ENCODE results near the gene USP34.

Gene USP34

DNA sequence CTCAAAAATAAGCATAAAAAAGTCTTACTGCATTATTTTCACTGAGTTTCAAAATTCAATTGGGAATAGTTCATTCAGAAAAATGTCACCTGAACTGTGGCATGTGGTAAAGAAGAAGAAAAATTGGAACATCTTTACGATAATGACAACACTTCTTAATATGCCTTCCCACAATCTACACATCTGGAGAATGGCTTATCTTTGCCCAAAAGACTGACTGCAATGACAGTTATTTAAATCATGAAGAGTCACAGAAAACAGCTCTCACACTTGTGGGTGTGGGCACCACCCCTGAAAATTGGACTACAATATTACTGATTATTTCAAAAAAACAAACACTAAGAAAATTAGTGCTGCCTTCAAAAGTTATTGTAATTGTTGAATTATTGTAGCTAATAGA is 152.3 kb downstream of the USP34 start:
- no peak for DNase-seq (ENCODE audit: low read depth)

DNA sequence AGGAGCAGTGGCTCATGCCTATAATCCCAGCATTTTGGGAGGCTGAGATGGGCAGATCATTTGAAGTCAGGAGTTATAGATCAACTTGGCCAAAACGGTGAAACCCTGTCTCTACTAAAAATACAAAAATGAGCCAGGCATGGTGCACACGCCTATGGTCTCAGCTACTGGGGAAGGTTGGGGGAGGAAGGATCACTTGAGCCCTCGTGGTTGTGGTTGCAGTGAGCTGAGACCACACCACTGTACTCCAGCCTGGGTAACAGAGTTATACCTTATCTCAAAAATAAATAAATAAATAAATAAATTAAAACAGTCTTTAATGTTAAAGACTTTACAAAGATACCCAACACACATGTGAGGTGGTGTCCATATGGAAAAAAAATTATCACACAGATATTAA is 174.9 kb downstream of the USP34 start:
- no peak for DNase-seq (ENCODE audit: low read depth)

DNA sequence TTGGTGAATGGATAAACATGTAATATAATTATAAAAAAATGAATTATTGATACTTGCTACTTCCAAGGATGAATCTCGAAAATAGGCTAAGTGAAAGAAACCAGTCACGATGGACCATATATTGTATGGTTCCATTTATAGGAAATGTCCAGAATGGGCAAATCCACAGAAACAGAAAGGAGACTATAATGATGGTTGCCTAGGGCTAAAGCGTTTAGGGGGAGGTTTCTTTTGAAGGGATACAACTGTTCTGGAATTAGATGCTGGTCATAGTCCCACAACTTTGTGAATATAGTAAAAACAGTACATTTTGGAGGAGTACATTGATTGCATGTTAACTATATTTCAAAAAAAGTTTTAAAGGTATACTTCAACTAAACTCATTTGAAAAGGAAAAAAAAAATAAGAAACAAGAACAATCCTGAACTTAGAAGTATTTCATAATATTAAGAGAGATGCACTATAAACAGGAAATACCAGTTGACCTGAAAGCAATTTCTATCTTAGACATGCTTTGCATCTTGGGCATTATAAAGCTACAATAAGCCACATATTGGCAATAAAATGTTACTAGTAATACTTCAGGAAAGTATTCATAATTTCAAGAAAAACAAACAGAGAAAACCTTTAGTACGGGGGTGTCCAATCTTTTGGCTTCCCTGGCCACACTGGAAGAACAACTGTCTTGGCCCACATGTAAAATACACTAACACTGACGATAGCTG is 178.9 kb downstream of the USP34 start:
- no peak for DNase-seq (ENCODE audit: low read depth)

DNA sequence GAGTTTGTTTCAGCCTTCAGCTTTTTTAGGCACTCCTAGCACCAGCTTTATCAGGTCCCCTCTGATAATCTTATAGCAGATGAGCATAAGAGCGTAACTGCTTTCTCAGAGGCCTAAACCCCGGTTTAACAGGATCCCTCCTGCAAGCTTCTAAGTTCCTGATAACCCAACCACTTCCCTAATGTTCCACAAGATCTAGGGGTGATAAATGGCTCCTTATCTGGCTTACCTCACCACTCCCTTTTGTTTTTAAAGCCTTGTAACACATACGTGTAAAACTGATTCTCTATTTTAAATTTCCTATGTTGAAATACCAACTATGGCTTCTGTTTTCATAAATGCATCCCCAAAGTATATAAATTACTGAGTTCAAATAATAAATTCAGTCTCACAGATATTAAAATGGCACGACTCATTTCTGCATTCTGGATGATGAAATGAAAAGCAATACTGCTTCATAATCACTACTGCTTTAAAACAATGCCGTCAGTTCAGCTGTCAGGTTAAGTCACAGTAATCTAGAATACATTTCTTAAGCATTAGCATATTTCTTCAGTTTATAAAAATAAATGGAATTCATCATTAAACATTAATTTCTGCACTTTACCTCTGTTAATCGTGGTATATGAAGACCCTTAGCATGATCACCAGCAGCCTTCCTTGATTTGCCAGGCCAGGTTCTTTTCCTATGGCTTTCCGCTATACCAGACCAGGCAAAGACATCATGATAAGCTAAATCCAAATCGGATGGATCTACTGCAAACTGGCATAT is 182.6 kb downstream of the USP34 start:
- DNase-seq (ENCODE audit: low read depth), result no peak

DNA sequence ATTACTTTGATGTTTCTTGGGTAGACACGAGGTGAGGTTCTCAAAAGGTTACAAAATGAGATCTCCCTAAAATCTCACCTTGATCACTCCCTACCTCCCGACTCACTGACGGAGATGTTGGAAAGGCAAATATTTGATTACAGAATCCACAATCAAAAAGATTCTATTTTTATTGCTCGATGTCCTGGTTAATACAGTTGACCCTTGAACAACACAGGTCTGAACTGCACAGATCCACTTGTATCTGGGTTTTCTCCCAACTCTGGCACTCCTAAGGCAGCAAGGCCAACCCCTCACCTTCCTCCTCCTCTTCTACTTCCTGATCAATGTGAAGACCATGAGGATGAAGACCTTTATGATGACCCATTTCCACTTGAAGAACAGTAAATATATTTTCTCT is 183.6 kb downstream of the USP34 start:
- no peak for DNase-seq (ENCODE audit: low read depth)

DNA sequence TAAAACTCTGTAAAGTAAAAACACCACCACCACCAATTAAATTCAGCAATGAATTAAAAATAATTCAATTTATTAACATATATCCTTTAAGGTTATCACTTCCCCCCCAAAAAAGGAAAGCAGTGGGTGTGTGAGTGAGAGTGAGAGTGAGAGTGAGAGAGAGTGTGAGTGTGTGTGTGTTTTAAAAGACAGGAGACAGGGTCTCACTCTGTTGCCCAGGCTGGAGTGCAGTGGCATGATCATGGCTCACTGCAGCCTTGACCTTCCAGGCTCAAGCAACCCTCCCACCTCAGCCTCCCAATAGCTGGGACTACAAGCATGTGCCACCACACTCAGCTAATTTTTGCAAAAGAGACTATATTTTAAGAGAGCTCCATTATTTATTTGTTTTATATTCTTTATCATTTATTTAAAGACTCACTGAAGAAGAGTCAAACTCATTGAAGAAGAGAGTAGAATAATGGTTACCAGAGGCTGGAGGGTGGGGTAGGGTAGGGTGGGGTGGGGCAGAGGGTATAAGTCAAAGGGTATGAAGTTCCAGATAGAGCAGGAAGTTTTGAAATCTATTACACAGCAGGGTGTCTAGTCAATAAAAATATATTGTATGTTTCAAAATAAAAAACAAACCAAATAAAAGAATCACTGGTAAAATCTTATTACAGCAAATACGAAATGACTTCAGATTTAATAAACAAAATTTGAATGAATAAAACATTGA is 187.3 kb downstream of the USP34 start:
- no peak for DNase-seq (ENCODE audit: low read depth)

DNA sequence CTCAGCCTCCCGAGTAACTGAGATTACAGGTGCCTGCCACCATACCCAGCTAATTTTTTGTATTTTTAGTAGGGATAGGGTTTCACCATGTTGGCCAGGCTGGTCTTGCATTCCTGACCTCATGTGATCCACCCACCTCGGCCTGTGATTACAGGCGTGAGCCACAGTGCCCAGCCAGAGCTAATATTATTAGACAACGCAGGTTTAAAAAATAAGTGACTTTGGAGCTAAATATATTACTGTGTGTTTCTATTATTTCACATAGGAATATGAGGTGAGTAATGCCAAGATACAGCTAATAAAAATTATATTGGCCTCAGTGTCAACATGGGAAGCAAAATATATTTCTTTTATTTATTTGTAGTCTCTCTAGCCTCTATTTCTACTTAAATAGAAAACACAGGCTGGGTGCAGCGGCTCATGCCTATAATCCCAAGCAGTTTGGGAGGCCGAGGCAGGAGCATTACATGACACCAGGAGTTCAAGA is 188.7 kb downstream of the USP34 start:
- no peak for DNase-seq (ENCODE audit: low read depth)

DNA sequence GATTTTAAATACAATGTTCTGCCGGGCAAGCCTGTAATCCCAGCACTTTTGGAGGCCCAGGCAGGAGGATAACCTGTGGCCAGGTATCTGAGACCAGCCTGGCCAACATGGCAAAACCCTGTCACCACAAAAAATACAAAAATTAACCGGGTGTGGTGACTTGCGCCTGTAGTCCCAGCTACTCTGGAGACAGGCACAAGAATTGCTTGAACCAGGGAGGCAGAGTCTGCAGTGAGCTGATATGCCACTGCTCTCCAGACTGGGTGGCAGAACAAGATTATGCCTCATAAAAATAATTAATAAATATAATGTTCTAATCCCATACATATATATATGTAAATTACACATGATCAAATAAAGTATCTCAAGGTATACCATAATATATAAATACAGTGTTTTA is 189.6 kb downstream of the USP34 start:
- DNase-seq (ENCODE audit: low read depth), result no peak

DNA sequence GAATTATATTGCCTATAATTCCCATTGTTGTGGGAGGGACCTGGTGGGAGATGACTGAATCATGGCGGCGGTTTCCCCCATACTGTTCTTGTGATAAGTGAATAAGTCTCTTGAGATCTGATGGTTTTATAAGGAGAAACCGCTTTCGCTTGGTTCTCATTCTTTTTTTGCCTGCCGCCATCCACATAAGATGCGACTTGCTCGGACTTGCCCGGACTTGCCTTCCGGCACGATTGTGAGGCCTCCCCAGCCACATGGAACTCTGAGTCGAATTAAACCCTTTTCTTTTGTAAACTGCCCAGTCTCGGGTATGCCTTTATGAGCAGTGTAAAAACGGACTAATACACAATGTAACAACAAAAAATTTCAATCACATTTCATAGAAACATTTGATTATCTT is 193.1 kb downstream of the USP34 start:
- DNase-seq (ENCODE audit: low read depth), result no peak

DNA sequence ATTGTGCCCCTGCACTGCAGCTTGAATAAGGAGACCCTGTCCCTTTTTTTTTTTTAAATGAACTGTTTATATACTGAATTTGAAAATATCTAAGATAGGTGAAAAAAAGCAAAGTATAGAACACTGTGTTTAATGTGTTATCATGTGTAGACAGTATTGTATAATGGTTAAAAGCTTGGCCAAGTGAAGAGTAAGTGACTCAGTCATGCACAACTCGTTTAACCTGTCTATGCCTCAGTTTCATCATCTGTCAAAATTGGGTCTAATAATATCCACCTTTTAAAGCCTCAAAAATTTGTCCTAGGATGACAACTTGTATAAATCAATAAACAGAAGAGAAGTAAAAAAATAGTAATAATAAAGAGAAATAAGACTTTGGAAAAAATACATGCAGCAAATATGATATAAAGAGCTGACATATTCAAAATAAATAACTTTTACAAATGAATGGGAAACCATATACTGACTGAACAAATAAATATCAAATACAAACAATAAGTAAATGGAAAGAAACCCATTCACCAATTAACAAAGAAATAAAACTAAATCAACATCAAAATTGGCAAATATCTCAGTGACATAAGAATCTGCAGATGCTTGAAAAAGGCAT is 195.2 kb downstream of the USP34 start:
- DNase-seq (ENCODE audit: low read depth), result no peak

DNA sequence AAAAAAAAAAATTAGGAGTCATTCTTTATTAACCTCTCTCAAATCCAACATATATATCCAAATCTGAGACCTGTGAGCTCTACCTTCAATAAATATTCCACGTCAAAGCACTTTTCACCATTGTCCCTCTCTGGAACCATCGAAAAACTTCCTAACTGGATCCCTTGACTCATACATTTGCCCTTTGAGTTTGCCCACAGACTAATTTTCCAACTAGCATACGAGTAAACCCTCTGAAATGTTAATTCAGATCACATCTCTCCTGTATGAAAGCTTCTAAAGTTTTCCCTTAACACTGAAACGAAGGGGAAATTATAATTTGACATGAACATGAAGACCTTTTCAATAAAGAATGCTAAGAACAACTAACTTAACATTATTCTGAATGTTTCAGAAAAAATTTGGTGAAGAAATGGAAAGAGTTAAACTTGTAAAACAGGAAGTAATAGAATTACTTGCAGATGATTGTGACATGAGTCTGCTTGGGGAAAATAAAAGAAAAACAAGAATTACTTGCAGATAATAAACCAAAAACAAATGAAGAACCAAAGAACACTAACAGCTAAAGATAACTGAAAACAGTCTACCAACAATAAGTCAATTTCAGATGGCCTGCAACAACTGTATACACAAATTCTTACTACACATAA is 198.3 kb downstream of the USP34 start:
- DNase-seq (ENCODE audit: low read depth), result no peak

DNA sequence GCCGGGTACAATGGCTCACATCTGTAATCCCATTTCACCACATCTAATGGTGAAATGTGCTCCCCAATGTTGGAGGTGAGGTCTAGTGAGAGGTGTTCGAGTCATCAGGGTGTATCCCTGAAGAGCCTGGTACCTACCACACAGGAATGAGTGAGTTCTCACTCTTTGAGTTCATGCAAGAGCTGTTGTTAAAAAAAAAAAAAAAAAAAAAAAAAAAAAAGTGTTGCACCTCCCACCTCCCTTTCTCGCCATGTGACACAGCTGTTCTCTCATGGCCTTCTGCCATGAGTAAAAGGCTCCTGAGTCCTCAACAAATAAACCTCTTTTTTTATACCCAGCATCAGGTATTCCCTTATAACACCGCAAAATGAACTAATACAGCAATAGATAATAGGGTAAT is 202.6 kb downstream of the USP34 start:
- DNase-seq (ENCODE audit: low read depth), result no peak

DNA sequence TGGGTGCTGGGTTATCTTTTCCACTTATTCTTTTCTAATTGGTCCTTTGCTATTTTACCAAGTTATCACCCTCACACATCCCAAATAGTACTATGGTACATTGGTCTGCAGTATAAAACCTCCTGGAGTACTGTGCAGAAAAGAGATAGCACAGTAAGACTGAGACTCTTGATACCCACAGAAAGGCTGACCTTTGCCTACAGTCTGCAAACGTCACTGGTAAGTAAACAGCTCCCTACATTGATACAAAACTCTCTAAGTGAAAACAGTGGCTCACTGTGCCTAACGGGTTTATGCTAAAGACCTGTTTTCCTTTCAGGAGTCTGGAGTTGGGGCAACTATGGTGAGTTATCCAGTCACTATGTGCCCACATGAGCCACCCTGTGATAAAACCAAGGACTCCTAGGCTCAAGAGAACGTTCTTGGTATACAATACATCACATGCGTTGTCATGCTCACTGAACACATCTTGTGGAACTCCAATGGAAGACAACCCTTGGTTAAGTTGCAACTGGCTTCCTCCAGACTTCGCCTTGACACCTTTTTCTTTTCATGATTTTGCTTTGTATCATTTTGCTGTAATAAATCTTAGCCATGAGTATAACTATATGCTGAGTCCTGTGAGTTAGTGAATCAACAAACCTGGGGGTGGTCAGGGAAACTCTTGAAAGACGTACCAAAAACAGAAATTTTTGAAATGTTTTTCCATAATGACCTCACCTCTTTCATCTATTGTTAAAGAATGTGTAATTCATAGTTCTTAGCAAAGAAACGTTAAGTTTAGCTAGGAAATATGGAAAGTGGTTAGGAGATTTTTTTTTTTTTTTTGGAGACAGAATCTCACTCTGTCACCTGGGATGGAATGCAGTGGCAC is 204.0 kb downstream of the USP34 start:
- DNase-seq (ENCODE audit: low read depth), result no peak

DNA sequence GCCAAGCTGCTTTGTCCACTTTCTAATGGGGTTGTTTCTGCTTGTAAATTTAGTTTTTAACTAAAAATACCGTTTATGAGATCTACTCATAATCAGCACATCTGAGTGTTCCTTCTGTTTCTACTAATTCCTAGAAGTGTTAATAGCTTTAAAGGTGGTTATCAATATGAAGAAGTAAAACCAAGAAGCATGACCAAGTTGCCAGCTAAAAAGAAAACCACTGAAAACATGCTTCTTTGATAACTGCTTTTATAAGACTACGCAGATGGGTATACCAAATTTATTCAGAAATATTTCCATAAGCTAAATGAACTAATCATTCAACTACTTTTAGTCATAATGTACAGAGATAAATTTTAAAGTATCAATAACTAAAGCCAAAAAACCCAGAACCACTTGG is 207.1 kb downstream of the USP34 start:
- DNase-seq (ENCODE audit: low read depth), result no peak

DNA sequence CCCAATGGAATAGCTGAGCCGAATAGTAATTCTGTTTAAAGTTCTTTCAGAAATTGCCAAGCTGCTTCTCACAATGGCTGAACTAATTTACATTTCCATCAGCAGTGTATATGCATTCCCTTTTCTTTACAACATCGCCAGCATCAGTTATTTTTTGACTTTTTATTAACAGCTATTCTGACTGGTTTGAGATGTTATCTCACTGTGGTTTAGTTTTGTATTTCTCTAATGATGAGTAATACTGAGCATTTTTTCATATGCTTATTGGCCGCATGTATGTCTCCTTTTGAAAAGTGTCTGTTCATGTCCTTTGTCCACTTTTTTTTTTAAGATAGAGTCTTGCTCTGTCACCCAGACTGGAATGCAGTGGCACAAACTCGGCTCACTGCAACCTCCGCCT is 208.2 kb downstream of the USP34 start:
- no peak for DNase-seq (ENCODE audit: low read depth)

DNA sequence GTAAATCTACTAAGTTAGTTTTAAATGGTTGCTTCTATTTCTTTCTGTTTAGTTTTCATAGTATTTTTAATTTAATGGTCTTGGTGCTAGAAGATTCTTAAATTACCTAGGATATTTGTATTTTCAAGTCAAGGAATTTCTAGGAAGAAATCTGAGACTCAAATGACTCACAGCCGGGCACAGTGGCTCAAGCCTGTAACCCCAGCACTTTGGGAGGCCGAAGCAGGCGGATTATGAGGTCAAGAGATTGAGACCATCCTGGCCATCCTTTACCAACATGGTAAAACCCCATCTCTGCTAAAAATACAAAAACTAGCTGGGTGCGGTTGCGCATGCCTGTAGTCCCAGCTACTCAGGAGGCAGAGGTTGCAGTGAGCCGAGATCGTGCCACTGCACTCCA is 213.4 kb downstream of the USP34 start:
- DNase-seq (ENCODE audit: low read depth), result no peak

DNA sequence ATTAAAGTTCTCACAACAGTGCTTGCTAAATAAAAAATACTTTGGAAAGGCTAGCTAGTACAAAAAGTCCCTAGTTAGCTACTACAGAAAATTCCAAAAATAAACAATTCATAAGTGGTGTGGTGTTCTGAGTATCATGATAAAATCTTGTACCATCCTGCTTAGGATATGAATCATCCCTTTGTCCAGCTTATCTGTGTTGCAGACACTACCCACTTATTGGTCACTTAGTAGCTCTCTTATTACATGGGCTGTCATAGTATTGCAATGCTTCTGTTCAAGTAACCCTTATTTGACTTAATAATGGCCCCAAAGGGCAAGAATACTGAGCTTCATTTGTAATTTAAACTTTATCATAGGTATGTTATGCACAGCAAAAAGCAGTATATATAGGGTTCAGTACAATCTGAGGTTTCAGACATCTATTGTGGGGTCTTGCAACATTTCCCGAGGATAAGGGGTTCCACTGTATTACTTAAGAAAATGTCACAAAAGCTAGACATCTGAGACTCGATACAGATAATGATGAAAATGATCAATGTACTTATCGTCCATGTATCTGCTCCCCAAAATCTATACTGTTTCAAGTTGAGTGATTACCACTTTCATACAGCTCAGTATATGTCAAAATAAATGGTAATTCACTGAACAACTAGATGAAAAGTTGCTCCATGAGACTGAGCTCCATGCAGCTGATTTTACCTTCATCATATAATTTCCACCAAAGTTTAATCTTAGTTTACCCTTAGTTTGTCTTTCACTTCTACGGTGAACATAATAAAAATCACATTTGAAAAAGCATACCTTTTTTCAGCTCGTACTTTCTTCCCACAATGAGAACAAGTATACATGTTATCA is 215.1 kb downstream of the USP34 start:
- no peak for DNase-seq (ENCODE audit: low read depth)

DNA sequence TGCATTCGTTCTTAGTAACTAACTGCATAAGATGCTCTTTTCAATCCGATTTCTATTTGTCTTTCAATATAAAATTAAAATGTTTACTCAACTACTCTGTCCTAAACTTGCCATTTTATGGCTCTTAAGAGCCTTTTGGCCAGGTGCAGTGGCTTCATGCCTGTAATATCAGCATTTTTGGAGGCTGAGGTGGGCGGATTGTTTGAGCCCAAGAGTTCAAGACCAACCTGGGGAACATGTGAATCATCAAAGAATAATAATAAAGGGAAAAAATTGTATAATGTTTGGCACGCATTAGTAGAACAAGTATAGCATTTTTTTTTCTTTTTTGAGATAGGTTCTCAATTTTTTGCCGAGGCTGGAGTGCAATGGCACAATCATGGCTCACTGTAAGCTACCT is 216.4 kb downstream of the USP34 start:
- no peak for DNase-seq (ENCODE audit: low read depth)

DNA sequence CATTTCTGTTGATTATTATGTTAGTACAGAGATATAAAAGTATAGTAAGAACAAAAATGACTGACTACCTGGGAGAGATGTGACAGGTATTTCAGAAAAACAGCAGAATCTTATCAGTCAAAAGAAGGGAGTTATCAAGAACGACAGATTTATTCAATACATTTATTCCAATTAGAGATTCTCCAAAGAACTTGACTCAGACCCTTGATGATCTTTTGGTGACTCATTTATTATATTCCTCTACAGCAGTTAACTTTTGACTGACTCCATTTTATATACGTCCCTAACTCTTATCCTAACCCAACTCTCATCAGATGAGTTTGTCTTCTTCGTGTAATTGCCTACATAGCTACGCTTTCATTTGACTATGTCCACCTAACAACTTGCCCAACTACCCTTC is 217.8 kb downstream of the USP34 start:
- DNase-seq (ENCODE audit: low read depth), result no peak

DNA sequence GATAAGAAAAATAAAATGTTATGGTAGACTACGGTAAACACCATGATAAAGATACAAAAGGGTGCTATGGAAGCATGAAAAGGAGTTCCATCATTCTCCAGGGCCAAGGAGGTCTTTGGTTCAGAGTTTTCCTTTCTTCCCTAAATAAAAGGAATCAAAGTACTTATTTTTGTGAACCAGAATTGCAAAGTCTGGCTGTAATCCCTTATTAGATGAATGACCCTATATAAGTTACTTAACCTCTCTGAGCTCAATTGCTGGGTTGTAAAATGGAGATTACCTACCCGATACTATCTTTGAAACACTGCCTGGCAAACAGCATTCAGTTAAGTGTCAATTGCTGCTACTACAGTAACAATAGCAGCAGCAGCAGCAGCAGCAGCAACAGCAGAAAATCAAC is 218.9 kb downstream of the USP34 start:
- DNase-seq (ENCODE audit: low read depth), result no peak

Data from activated T-helper 9 cell treated with anti-CD3 and anti-CD28 coated beads, Interleukin-2, amount 50 U/mL, for 16 hours (primary cell).